Ascending aorta (tissue), 2 donors: ENCODE measurements around the gene TBC1D5. TPM values are rescaled to one million over a fixed set of nuclear protein-coding genes. Genes with fewer than 3 reads are reported as not detected.

Experiments
- DNase-seq, 2 donors: peaks; one replicate each; pipeline ENCODE4 v3.0.0-alpha.2; 2019; ENCODE audit warnings: low spot score in 2 of 2
- H3K27ac ChIP-seq, 2 donors: fragments of 200-600 bp; sonication (generic); one replicate each; pipeline ENCODE4 v1.5.1; 2016 to 2017; ENCODE audit warnings: mild to moderate bottlenecking in 1 of 2
- H3K27me3 ChIP-seq: fragments of 200-600 bp; sonication (generic); one replicate; pipeline ENCODE4 v1.5.1; 2017
- H3K36me3 ChIP-seq, 2 donors: fragments of 200-600 bp; sonication (generic); one replicate each; pipeline ENCODE4 v1.5.1; 2016
- H3K4me1 ChIP-seq, 2 donors: fragments of 200-600 bp; sonication (generic); one replicate each; pipeline ENCODE4 v1.5.1; 2016 to 2017; ENCODE audit warnings: mild to moderate bottlenecking in 1 of 2
- H3K4me3 ChIP-seq, 2 donors: fragments of 200-600 bp; sonication (generic); one replicate each; pipeline ENCODE4 v1.5.1; 2016 to 2017; ENCODE audit warnings: mild to moderate bottlenecking in 1 of 2
- H3K9me3 ChIP-seq, 2 donors: fragments of 200-600 bp; sonication (generic); one replicate each; pipeline ENCODE4 v1.5.1; 2016
- intact Hi-C: fragments of 100-400 bp; cut with DNase I; formaldehyde crosslinking; loops from one replicate; pipeline ENCODE4 v1.15.1; 2023
- total RNA-seq: library from RNA; depleted of rRNA; stranded (reverse); fragments of >200 nt; gene quantifications from one replicate; pipeline ENCODE4 v1.1.0, GENCODE V29; 2016
- TF ChIP-seq, protein P1 (sequence below), 3 experiments: fragments of 200-600 bp in 2 of 3; fragments of 450-650 bp in 1 of 3; sonication (generic) in 2 of 3; IDR thresholded peaks; one replicate each; pipeline ENCODE4 v1.5.1; 2016 to 2019; ENCODE audit warnings: antibody characterized with exemption in 3 of 3, mild to moderate bottlenecking in 1 of 3, moderate library complexity in 1 of 3

Gene TBC1D5
- total RNA-seq, 1 donor from 2014 or later: 43.3 TPM

DNA sequence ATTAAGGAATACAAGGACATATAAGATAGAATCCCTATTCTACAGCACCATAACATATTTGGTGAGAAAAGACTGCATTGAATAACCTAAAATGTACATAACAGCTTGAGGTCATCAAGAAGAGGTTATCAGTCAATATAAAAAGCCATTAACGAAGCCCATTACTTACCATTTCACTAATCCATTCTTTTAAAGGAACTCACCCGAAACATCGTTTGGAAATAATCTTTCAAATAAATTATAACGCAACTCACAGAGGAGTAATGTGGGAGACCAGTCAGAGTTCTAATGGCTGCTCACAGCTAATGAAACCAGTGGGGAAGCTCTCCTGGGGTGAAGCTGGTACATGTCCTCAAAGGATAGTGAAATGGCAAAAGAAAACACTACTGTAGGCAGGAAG is 188.4 kb downstream of the TBC1D5 start:
- TF ChIP-seq, protein P1, sequence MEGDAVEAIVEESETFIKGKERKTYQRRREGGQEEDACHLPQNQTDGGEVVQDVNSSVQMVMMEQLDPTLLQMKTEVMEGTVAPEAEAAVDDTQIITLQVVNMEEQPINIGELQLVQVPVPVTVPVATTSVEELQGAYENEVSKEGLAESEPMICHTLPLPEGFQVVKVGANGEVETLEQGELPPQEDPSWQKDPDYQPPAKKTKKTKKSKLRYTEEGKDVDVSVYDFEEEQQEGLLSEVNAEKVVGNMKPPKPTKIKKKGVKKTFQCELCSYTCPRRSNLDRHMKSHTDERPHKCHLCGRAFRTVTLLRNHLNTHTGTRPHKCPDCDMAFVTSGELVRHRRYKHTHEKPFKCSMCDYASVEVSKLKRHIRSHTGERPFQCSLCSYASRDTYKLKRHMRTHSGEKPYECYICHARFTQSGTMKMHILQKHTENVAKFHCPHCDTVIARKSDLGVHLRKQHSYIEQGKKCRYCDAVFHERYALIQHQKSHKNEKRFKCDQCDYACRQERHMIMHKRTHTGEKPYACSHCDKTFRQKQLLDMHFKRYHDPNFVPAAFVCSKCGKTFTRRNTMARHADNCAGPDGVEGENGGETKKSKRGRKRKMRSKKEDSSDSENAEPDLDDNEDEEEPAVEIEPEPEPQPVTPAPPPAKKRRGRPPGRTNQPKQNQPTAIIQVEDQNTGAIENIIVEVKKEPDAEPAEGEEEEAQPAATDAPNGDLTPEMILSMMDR (IDR thresholded peaks at IDR 0.05): no peak
- Histone ChIP-seq H3K27me3 (no peaks in the 10 kb centered on the region), H3K4me1 (peaks cover 0 to 10% of the 10 kb centered on the region in 2 donors), H3K9me3 (no peaks in the 10 kb centered on the region), H3K27ac (no peak overlapping the region), H3K36me3 (no peaks in the 10 kb centered on the region), H3K4me3 (no peak overlapping the region)
- DNase-seq: no peak
- intact Hi-C loops: no loop called here

DNA sequence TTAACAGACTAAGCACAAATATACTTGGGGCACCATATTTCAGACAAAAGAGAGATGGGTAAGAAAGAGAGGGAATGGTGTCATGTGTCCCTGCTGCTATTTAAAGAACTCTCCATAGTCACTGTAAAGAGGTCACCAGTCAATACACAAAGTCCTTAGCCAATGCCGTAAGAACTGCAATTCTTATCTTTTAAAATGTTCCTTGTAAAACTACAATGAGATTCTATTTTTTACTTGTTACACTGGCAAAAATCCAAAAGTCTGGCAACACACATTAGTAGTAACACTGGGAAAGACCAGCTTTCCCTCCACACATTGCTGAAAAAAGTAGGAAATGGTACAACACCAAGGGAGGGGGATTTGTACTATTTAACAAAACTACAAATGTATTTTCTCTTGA is 189.4 kb downstream of the TBC1D5 start:
- H3K4me3 ChIP-seq: no peak overlapping the region
- H3K27ac ChIP-seq: peak overlapping the region; percentile 2 to 49
- no peaks in the 10 kb centered on the region for H3K36me3 ChIP-seq
- peaks cover 0 to 10% of the 10 kb centered on the region in 2 donors for H3K4me1 ChIP-seq
- TF ChIP-seq, protein P1 (IDR thresholded peaks at IDR 0.05): no peak
- DNase-seq: no peak
- H3K9me3 ChIP-seq: no peaks in the 10 kb centered on the region
- no peaks in the 10 kb centered on the region for H3K27me3 ChIP-seq
- intact Hi-C loops: no loop called here

DNA sequence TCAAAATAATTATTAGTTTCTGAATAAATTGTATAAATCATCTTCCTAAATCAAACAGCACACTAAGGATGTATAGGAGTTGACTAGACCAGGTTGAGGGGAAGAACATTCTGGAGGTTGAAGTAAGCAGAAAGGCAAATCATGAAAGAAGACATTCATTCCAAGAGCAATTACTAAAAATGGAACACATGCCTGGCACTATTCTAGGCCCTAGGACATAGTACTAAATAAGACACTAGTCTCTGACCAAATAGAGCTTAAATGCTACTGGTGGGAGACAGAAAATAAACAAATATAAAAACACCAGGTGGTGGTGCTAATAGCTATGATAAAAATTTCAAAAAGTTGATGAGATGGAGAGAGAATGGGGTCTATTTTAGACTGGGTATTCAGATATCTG is 190.1 kb downstream of the TBC1D5 start:
- TF ChIP-seq, protein P1 (IDR thresholded peaks at IDR 0.05): no peak
- intact Hi-C loops: no loop called here

DNA sequence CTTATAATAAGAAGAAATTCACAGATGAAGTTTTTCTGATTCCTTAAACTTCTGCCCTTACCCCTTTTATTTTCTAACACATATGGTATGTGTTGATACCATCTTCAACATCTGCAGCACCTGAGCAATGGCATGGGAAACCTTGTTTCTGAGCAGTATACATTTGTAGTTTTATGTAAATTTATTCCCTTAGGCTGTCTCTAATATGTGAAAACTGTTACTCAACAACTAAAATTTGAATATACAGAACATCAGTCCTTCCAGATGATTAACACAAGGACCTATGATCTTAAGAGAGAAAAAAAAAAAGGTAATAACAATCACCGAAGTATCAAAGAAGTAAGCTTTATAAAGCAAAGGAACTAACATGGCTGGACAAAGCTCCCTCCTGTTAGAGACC is 190.5 kb downstream of the TBC1D5 start:
- Histone ChIP-seq H3K27ac (peak overlapping the region; percentile 41 to 49), H3K4me3 (no peak overlapping the region), H3K36me3 (no peaks in the 10 kb centered on the region), H3K4me1 (peaks cover 0 to 12% of the 10 kb centered on the region in 2 donors), H3K27me3 (no peaks in the 10 kb centered on the region), H3K9me3 (no peaks in the 10 kb centered on the region)
- intact Hi-C loops: no loop called here
- DNase-seq: no peak
- TF ChIP-seq, protein P1 (IDR thresholded peaks at IDR 0.05): no peak

More for the DNA sequence above, 190.1 kb downstream of the TBC1D5 start:
- Histone ChIP-seq H3K4me3 (no peak overlapping the region), H3K36me3 (no peaks in the 10 kb centered on the region), H3K4me1 (peaks cover 0 to 10% of the 10 kb centered on the region in 2 donors), H3K27me3 (no peaks in the 10 kb centered on the region), H3K9me3 (no peaks in the 10 kb centered on the region), H3K27ac (peak overlapping the region; percentile 41 to 49)
- DNase-seq: no peak

DNA sequence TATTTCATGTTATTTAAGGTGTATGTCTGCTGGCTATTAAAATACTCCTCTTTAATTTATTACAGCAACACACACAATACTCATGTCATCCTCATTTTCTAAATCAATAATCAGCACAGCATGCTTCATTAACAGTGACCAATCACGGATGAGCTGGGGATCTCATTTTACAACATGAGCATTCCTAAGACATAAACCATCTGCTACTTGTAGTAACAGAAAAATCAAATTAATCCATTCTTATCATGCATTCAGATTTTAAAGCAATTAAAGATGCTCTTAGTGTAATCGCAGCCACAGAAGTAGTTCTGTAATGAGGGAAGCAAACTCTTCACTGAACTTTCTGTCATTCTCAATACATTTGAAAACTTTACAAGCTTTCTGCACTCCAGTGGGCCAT is 191.1 kb downstream of the TBC1D5 start:
- Histone ChIP-seq H3K27ac (no peak overlapping the region), H3K9me3 (no peaks in the 10 kb centered on the region), H3K4me3 (no peak overlapping the region), H3K27me3 (no peaks in the 10 kb centered on the region), H3K36me3 (no peaks in the 10 kb centered on the region), H3K4me1 (peaks cover 0 to 12% of the 10 kb centered on the region in 2 donors)
- intact Hi-C loops: no loop called here
- TF ChIP-seq, protein P1 (IDR thresholded peaks at IDR 0.05): no peak
- DNase-seq: no peak

DNA sequence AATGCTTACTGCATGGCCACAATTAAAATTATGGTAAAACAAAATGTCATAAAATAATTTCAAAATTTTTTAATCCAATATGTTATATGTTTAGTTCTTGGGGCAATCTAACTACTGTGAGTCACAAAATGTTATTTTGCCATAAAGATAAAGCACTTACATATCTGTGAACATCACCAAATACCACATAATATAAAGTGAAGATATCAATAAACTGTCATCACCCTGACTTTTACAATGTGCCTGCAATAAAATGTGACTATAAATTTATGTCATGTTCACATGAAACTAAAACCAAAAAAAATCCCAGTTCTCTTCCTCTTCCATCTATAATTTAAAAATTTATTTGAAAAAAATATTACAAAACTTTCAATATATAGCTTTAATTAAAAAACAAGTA is 191.8 kb downstream of the TBC1D5 start:
- intact Hi-C loops: no loop called here
- peaks cover 0 to 12% of the 10 kb centered on the region in 2 donors for H3K4me1 ChIP-seq
- DNase-seq: no peak
- no peaks in the 10 kb centered on the region for H3K9me3 ChIP-seq
- no peaks in the 10 kb centered on the region for H3K36me3 ChIP-seq
- no peak overlapping the region for H3K27ac ChIP-seq
- no peak overlapping the region for H3K4me3 ChIP-seq
- H3K27me3 ChIP-seq: no peaks in the 10 kb centered on the region
- TF ChIP-seq, protein P1 (IDR thresholded peaks at IDR 0.05): no peak
